H1 (cell line): ENCODE results near the gene KCNC3. TPM values are rescaled to one million over a fixed set of nuclear protein-coding genes. Genes with fewer than 3 reads are reported as not detected.

ENCODE experiments used
- CTCF ChIA-PET: fragments of 300-600 bp; sonication (Branson Sonifier 250); formaldehyde crosslinking; loops from one replicate; lab custom pipeline; 2021; ENCODE audit not compliant: partially characterized antibody; lab: Charles Lee
- POLR2A ChIA-PET: fragments of 300-600 bp; sonication (Branson Sonifier 250); formaldehyde crosslinking; loops from one replicate; lab custom pipeline; 2021; ENCODE audit warnings: inconsistent platforms; ENCODE audit not compliant: partially characterized antibody; lab: Charles Lee
- DNase-seq, 2 experiments: peaks; one replicate each; pipeline versions ENCODE4 v3.0.0 to v3.0.0-alpha.2; 2010 to 2022; ENCODE audit warnings: low spot score in 2 of 2, low read depth in 1 of 2, mixed read lengths in 1 of 2
- FAIRE-seq: peaks from 2 replicates; lab custom pipeline; 2011; peaks lifted over from hg19 to GRCh38; lab: Jason Lieb, UNC
- H2AFZ ChIP-seq: 2 replicates; pipeline ENCODE4 v1.8.1; 2012; ENCODE audit warnings: low read length, inconsistent platforms
- H2AK5ac ChIP-seq: 2 replicates; pipeline ENCODE4 v1.6.1; 2013; ENCODE audit warnings: low read depth, low read length
- H2BK120ac ChIP-seq: replicated peaks from 2 replicates; pipeline ENCODE3; 2013; ENCODE audit warnings: low read depth, low read length, inconsistent platforms
- H2BK12ac ChIP-seq: 2 replicates; pipeline ENCODE4 v1.6.1; 2013; ENCODE audit warnings: low read depth, low read length
- H2BK15ac ChIP-seq: 2 replicates; pipeline ENCODE4 v1.6.1; 2013; ENCODE audit warnings: low read length
- H2BK20ac ChIP-seq: 2 replicates; pipeline ENCODE4 v1.6.1; 2013; ENCODE audit warnings: low read length
- H2BK5ac ChIP-seq: 2 replicates; pipeline ENCODE4 v1.6.1; 2013; ENCODE audit warnings: low read depth, low read length
- H3K14ac ChIP-seq: 2 replicates; pipeline ENCODE4 v1.6.1; 2013; ENCODE audit warnings: inconsistent platforms; ENCODE audit not compliant: insufficient read length
- H3K18ac ChIP-seq: 2 replicates; pipeline ENCODE4 v1.6.1; 2013; ENCODE audit warnings: low read length; ENCODE audit errors: extremely low read depth
- H3K23ac ChIP-seq: 2 replicates; pipeline ENCODE4 v1.6.1; 2013; ENCODE audit warnings: inconsistent platforms; ENCODE audit not compliant: insufficient read length
- H3K23me2 ChIP-seq: 2 replicates; pipeline ENCODE4 v1.6.1; 2013; ENCODE audit warnings: low read depth, low read length
- H3K27ac ChIP-seq: 2 replicates; pipeline ENCODE4 v1.6.1; 2011; ENCODE audit warnings: low read depth, low read length, inconsistent platforms
- H3K27me3 ChIP-seq, 4 experiments: replicated peaks in 1 of 4; 1 replicate in 1 of 4; 2 replicates in 3 of 4; pipeline versions ENCODE4 v1.6.1 to v1.8.1; 2011 to 2013; ENCODE audit warnings: low read length in 3 of 4, mild to moderate bottlenecking in 3 of 4, inconsistent platforms in 2 of 4, mixed read lengths in 2 of 4, moderate library complexity in 1 of 4; ENCODE audit not compliant: control insufficient read depth in 3 of 4, insufficient read depth in 3 of 4; ENCODE audit errors: extremely low read depth in 1 of 4
- H3K36me3 ChIP-seq, 4 experiments: 2 replicates each; pipeline versions ENCODE4 v1.6.1 to v1.8.1; 2011 to 2013; ENCODE audit warnings: mild to moderate bottlenecking in 4 of 4, low read length in 3 of 4, moderate library complexity in 2 of 4, control low read depth in 1 of 4, inconsistent platforms in 1 of 4; ENCODE audit not compliant: insufficient read depth in 4 of 4, control insufficient read depth in 2 of 4
- H3K4ac ChIP-seq: replicated peaks from 2 replicates; pipeline ENCODE3; 2013; ENCODE audit warnings: low read length, low read depth, mixed read lengths, inconsistent platforms; ENCODE audit not compliant: insufficient read length
- H3K4me1 ChIP-seq, 4 experiments: replicated peaks in 1 of 4; 1 replicate in 1 of 4; 2 replicates in 3 of 4; pipeline versions ENCODE4 v1.6.1 to v1.8.1; 2011 to 2013; ENCODE audit warnings: low read length in 3 of 4, inconsistent platforms in 2 of 4, mixed read lengths in 1 of 4; ENCODE audit not compliant: insufficient read depth in 4 of 4, control insufficient read depth in 3 of 4
- H3K4me2 ChIP-seq, 2 experiments: 2 replicates each; pipeline versions ENCODE4 v1.6.1 to v1.8.1; 2011 to 2013; ENCODE audit warnings: low read depth in 2 of 2, low read length in 2 of 2, control low read depth in 1 of 2, inconsistent platforms in 1 of 2, mild to moderate bottlenecking in 1 of 2; ENCODE audit not compliant: insufficient read depth in 1 of 2
- H3K4me3 ChIP-seq, 4 experiments: fragments of 200-600, 300-600 bp in 1 of 4; sonication (generic), shearing (Covaris generic), sonication (Bioruptor Twin) in 1 of 4; 2 replicates each; pipeline versions ENCODE4 v1.5.1 to v1.8.1; 2011 to 2016; ENCODE audit warnings: low read length in 4 of 4, low read depth in 3 of 4, control low read depth in 2 of 4, inconsistent platforms in 2 of 4, mild to moderate bottlenecking in 2 of 4, mixed read lengths in 1 of 4, moderate library complexity in 1 of 4; ENCODE audit not compliant: insufficient read depth in 2 of 4; ENCODE audit errors: extremely low read depth in 1 of 4
- H3K56ac ChIP-seq: replicated peaks from 2 replicates; pipeline ENCODE3; 2013; ENCODE audit warnings: low read depth, mild to moderate bottlenecking, mixed read lengths, low read length, inconsistent platforms; ENCODE audit not compliant: insufficient read length
- H3K79me1 ChIP-seq: 2 replicates; pipeline ENCODE4 v1.6.1; 2013; ENCODE audit warnings: low read depth, low read length, control low read depth
- H3K79me2 ChIP-seq, 2 experiments: 2 replicates each; pipeline versions ENCODE4 v1.6.1 to v1.8.1; 2012 to 2013; ENCODE audit warnings: low read length in 2 of 2, mild to moderate bottlenecking in 2 of 2, inconsistent platforms in 1 of 2; ENCODE audit not compliant: insufficient read depth in 2 of 2, control insufficient read depth in 1 of 2
- H3K9ac ChIP-seq, 4 experiments: replicated peaks in 1 of 4; 1 replicate in 1 of 4; 2 replicates in 3 of 4; pipeline versions ENCODE4 v1.6.1 to v1.8.1; 2011 to 2013; ENCODE audit warnings: low read depth in 3 of 4, low read length in 3 of 4, control low read depth in 2 of 4, mild to moderate bottlenecking in 2 of 4, moderate library complexity in 2 of 4, inconsistent platforms in 1 of 4; ENCODE audit errors: extremely low read depth in 1 of 4
- H3K9me3 ChIP-seq, 2 experiments: 2 replicates each; pipeline versions ENCODE4 v1.6.1 to v1.8.1; 2012 to 2013; ENCODE audit warnings: mild to moderate bottlenecking in 2 of 2, moderate library complexity in 2 of 2, control low read depth in 1 of 2, inconsistent platforms in 1 of 2, low read depth in 1 of 2, low read length in 1 of 2, mixed read lengths in 1 of 2; ENCODE audit not compliant: insufficient read depth in 2 of 2
- H4K20me1 ChIP-seq, 2 experiments: replicated peaks in 1 of 2; 2 replicates each; pipeline versions ENCODE3 to v1.8.1; 2011 to 2013; ENCODE audit warnings: inconsistent platforms in 2 of 2, low read length in 2 of 2, mild to moderate bottlenecking in 1 of 2; ENCODE audit not compliant: insufficient read depth in 2 of 2, control insufficient read depth in 1 of 2
- H4K5ac ChIP-seq: 2 replicates; pipeline ENCODE4 v1.6.1; 2013; ENCODE audit warnings: low read length, low read depth, mixed read lengths, inconsistent platforms; ENCODE audit not compliant: insufficient read length
- H4K8ac ChIP-seq: 2 replicates; pipeline ENCODE4 v1.8.0; 2013; ENCODE audit warnings: mild to moderate bottlenecking, moderate library complexity, low read length, inconsistent platforms; ENCODE audit not compliant: insufficient read depth; ENCODE audit errors: extremely low read depth
- H4K91ac ChIP-seq: replicated peaks from 2 replicates; pipeline ENCODE3; 2013; ENCODE audit warnings: low read length, mixed read lengths, inconsistent platforms; ENCODE audit not compliant: insufficient read length
- CHD2 ChIP-seq: IDR thresholded peaks from 2 replicates; pipeline ENCODE4 v1.6.1; 2012; ENCODE audit warnings: low read length, improper control_type of control experiment
- WGBS, 2 experiments: shearing (Covaris generic) in 1 of 2; methylation state at CpG; one replicate each; pipeline versions ENCODE4 v1.1.6 to v1.1.7; 2013 to 2015; ENCODE audit warnings: low lambda C conversion rate in 2 of 2, mixed read lengths in 2 of 2, inconsistent platforms in 1 of 2, low coverage in 1 of 2, missing lambda C conversion rate in 1 of 2; ENCODE audit not compliant: insufficient replicate concordance in 2 of 2, insufficient coverage in 1 of 2, insufficient read length in 1 of 2; ENCODE audit errors: extremely low coverage in 1 of 2, missing lambda C conversion rate in 1 of 2; 5-methylcytosine and 5-hydroxymethylcytosine counted together
- polyA plus RNA-seq, 7 experiments: library from polyadenylated mRNA; depleted of rRNA in 3 of 7; stranded (reverse) in 5 of 7; unstranded in 2 of 7; fragments of >200 nt in 5 of 7; fragments of 200-250 nt in 2 of 7; gene quantifications; 1 replicate in 5 of 7; 2 replicates in 1 of 7; 4 replicates in 1 of 7; pipeline versions ENCODE4 v1.2.1 to v1.2.3, GENCODE V29; 2011 to 2013; ENCODE audit warnings: missing spikeins in 2 of 7, mixed read lengths in 2 of 7
- total RNA-seq: library from RNA; stranded (reverse); fragmentation: NEBNext Ultra II Directional; extraction: Animal tissue kit (Norgen Biotek cat#: 25700); gene quantifications from 2 replicates; pipeline ENCODE4 v1.2.1, GENCODE V29; 2021

KCNC3 gene
- total and polyA plus RNA-seq, 2 of the 8 experiments (the other 6 are each of a cell fraction or from before 2014, with no cell fraction given): 3.9 to 7.2 TPM

GRCh38 chr19:50269653-50270052 lies 59.5 kb downstream of the KCNC3 start:
- no peak overlapping the region for H2BK12ac ChIP-seq
- no peaks in the 10 kb centered on the region for H3K9me3 ChIP-seq
- no peaks in the 10 kb centered on the region for H3K23me2 ChIP-seq
- H3K18ac ChIP-seq: no peak overlapping the region
- no peak overlapping the region for H3K56ac ChIP-seq
- H2BK120ac ChIP-seq: no peak overlapping the region
- H3K4me2 ChIP-seq: no peak overlapping the region
- no peak overlapping the region for H3K4ac ChIP-seq
- H2BK20ac ChIP-seq: no peak overlapping the region
- no peak overlapping the region for H3K14ac ChIP-seq
- no peak for FAIRE-seq
- no peak for DNase-seq
- H2BK15ac ChIP-seq: no peak overlapping the region
- peaks cover 0 to 6% (median 0%) of the 10 kb centered on the region in 4 experiments; a peak in 1 of 7 replicates for H3K4me1 ChIP-seq
- H3K23ac ChIP-seq: no peak overlapping the region
- H4K8ac ChIP-seq: no peak overlapping the region
- no peak overlapping the region for H4K91ac ChIP-seq
- H3K79me2 ChIP-seq: no peaks in the 10 kb centered on the region
- no peaks in the 10 kb centered on the region for H3K79me1 ChIP-seq
- H3K4me3 ChIP-seq: no peak overlapping the region
- peaks cover 0 to 12% (median 6%) of the 10 kb centered on the region in 4 experiments; a peak in 5 of 8 replicates for H3K36me3 ChIP-seq
- no peak overlapping the region for H2AFZ ChIP-seq
- CTCF ChIA-PET: interaction anchor here (1.4 to 7.8 kb wide), 2 partner anchors 13 to 40 kb away, joined by 3 to 51 read pairs; no protein-coding TSS in a partner anchor
- no peaks in the 10 kb centered on the region for H3K27me3 ChIP-seq
- no peak overlapping the region for H3K27ac ChIP-seq
- no peak overlapping the region for H2AK5ac ChIP-seq
- no peak overlapping the region; the same call in 1 of the 2 replicates for H2BK5ac ChIP-seq
- no peak overlapping the region for H3K9ac ChIP-seq
- H4K20me1 ChIP-seq: no peaks in the 10 kb centered on the region
- 82% methylated on average over 2 of the region's 2 CpGs; no CpG with 5 or more reads in 1 of the 2 experiments for WGBS, 2 experiments
- no peak overlapping the region for H4K5ac ChIP-seq
- POLR2A ChIA-PET: no interaction called here
- TF ChIP-seq CHD2: no peak
